B cell (primary cell): Measurements from ENCODE around the gene AIF1. TPM values are rescaled to one million over a fixed set of nuclear protein-coding genes. Genes with fewer than 3 reads are reported as not detected.

Experiments used
- ATAC-seq: fragments of 200-7000 bp; cut with Tn5 transposase; one replicate; pipeline ENCODE4 v1.10.0; 2021; ENCODE audit warnings: low read depth, mild to moderate bottlenecking, moderate number of reproducible peaks, moderate library complexity
- CTCF ChIA-PET: fragments of 350-600 bp; sonication (Branson Sonifier 250); formaldehyde crosslinking; loops from one replicate; lab custom pipeline; 2021; ENCODE audit warnings: antibody characterized with exemption, inconsistent platforms; lab: Charles Lee
- POLR2A ChIA-PET: fragments of 350-600 bp; sonication (Branson Sonifier 250); formaldehyde crosslinking; loops from one replicate; lab custom pipeline; 2021; ENCODE audit warnings: antibody characterized with exemption; lab: Charles Lee
- DNase-seq: peaks from one replicate; pipeline ENCODE4 v3.0.0; 2013
- H2AFZ ChIP-seq: 2 replicates; pipeline ENCODE4 v1.6.1; 2012; ENCODE audit warnings: mild to moderate bottlenecking, low read depth, low read length; ENCODE audit not compliant: insufficient read depth, poor library complexity, severe bottlenecking
- H3K27ac ChIP-seq, 2 donors: 1 replicate in 1 of 2; 2 replicates in 1 of 2; pipeline ENCODE4 v1.5.1; 2012 to 2013; ENCODE audit warnings: low read length in 2 of 2, mild to moderate bottlenecking in 2 of 2, moderate library complexity in 1 of 2
- H3K27me3 ChIP-seq, 4 experiments: fragments of 200-600 bp in 1 of 4; sonication (generic) in 1 of 4; replicated peaks in 1 of 4; 1 replicate in 2 of 4; 2 replicates in 2 of 4; pipeline versions ENCODE4 v1.6.1 to v1.7.0; 2013 to 2016; ENCODE audit warnings: low read length in 3 of 4, mild to moderate bottlenecking in 2 of 4, mixed read lengths in 1 of 4, moderate library complexity in 1 of 4; ENCODE audit not compliant: insufficient read depth in 4 of 4, control insufficient read depth in 3 of 4; ENCODE audit errors: control extremely low read depth in 1 of 4
- H3K36me3 ChIP-seq, 2 experiments: replicated peaks in 1 of 2; 1 replicate in 1 of 2; 2 replicates in 1 of 2; pipeline versions ENCODE4 v1.6.1 to v1.7.1; 2013; ENCODE audit warnings: low read length in 1 of 2; ENCODE audit not compliant: insufficient read depth in 2 of 2, control insufficient read depth in 1 of 2; ENCODE audit errors: control extremely low read depth in 1 of 2, extremely low read depth in 1 of 2
- H3K4me1 ChIP-seq, 2 donors: fragments of 200-600 bp in 1 of 2; sonication (generic) in 1 of 2; 1 replicate in 1 of 2; 2 replicates in 1 of 2; pipeline versions ENCODE4 v1.5.1 to v1.6.1; 2013 to 2017; ENCODE audit warnings: low read length in 2 of 2; ENCODE audit not compliant: control insufficient read depth in 2 of 2, insufficient read depth in 2 of 2
- H3K4me2 ChIP-seq: replicated peaks from 2 replicates; pipeline ENCODE3; 2012; ENCODE audit warnings: mild to moderate bottlenecking, low read depth, low read length; ENCODE audit not compliant: poor library complexity, severe bottlenecking
- H3K4me3 ChIP-seq, 5 experiments: fragments of 200-600 bp in 1 of 5; sonication (generic) in 1 of 5; 1 replicate in 3 of 5; 2 replicates in 2 of 5; pipeline versions ENCODE4 v1.5.1 to v1.7.0; 2011 to 2016; ENCODE audit warnings: low read length in 4 of 5, mild to moderate bottlenecking in 4 of 5, low read depth in 2 of 5, control low read depth in 1 of 5, moderate library complexity in 1 of 5; ENCODE audit not compliant: insufficient read depth in 1 of 5; ENCODE audit errors: control extremely low read depth in 1 of 5, extremely low read depth in 1 of 5
- H3K79me2 ChIP-seq: fragments of 200-600 bp; sonication (generic); one replicate; pipeline ENCODE4 v1.6.0; 2016; ENCODE audit warnings: low read length; ENCODE audit not compliant: control insufficient read depth, insufficient read depth
- H3K9ac ChIP-seq: fragments of 200-600 bp; sonication (generic); 2 replicates; pipeline ENCODE4 v1.6.1; 2017; ENCODE audit warnings: mild to moderate bottlenecking, low read length, moderate library complexity
- H3K9me3 ChIP-seq, 3 donors: one replicate each; pipeline versions ENCODE4 v1.6.1 to v1.7.1; 2013; ENCODE audit warnings: low read length in 2 of 3; ENCODE audit not compliant: control insufficient read depth in 2 of 3, insufficient read depth in 1 of 3; ENCODE audit errors: control extremely low read depth in 1 of 3
- H4K20me1 ChIP-seq: 2 replicates; pipeline ENCODE4 v1.6.0; 2012; ENCODE audit warnings: mild to moderate bottlenecking, low read length; ENCODE audit not compliant: insufficient read depth, control insufficient read depth, poor library complexity, severe bottlenecking
- H3K27ac Mint-ChIP-seq: one replicate; pipeline ENCODE4 v1.8.0; 2021; ENCODE audit warnings: mixed read lengths
- H3K27me3 Mint-ChIP-seq: one replicate; pipeline ENCODE4 v1.8.0; 2021; ENCODE audit warnings: mixed read lengths
- H3K4me1 Mint-ChIP-seq: one replicate; pipeline ENCODE4 v1.8.0; 2021; ENCODE audit warnings: mixed read lengths
- H3K4me3 Mint-ChIP-seq: one replicate; pipeline ENCODE4 v1.8.0; 2021; ENCODE audit warnings: mixed read lengths
- H3K9me3 Mint-ChIP-seq: one replicate; pipeline ENCODE4 v1.8.0; 2022; ENCODE audit warnings: mixed read lengths; ENCODE audit not compliant: insufficient read depth
- EZH2 ChIP-seq: IDR thresholded peaks from 2 replicates; pipeline ENCODE4 v1.6.1; 2012; ENCODE audit warnings: borderline replicate concordance, low read depth, mild to moderate bottlenecking, moderate library complexity, low read length; ENCODE audit not compliant: insufficient read depth, poor library complexity, severe bottlenecking
- WGBS: methylation state at CpG from one replicate; pipeline ENCODE4 v1.1.5; 2013; ENCODE audit warnings: missing lambda C conversion rate; ENCODE audit not compliant: insufficient coverage; 5-methylcytosine and 5-hydroxymethylcytosine counted together
- intact Hi-C: fragments of 100-400 bp; cut with micrococcal nuclease; formaldehyde crosslinking; loops from one replicate; pipeline ENCODE4 v1.10.0; 2022
- polyA plus RNA-seq: library from polyadenylated mRNA; depleted of rRNA; stranded (reverse); fragments of >200 nt; gene quantifications from 2 replicates; pipeline ENCODE4 v1.2.3, GENCODE V29; 2012
- total RNA-seq, 2 donors: library from RNA; stranded (reverse); fragments of 120-200 nt in 1 of 2; gene quantifications; 1 replicate in 1 of 2; 2 replicates in 1 of 2; pipeline versions ENCODE4 v1.2.3 to v1.2.4, GENCODE V29; 2013 to 2022
- TF ChIP-seq, protein P1 (sequence below): fragments of 200-600 bp; IDR thresholded peaks from one replicate; pipeline ENCODE4 v1.8.0; 2022; ENCODE audit warnings: antibody characterized with exemption, mild to moderate bottlenecking

The AIF1 gene
- total and polyA plus RNA-seq, 2 donors (not counting 1 experiment from before 2014, with no cell fraction given) = 1.3 to 7.5 TPM

DNA sequence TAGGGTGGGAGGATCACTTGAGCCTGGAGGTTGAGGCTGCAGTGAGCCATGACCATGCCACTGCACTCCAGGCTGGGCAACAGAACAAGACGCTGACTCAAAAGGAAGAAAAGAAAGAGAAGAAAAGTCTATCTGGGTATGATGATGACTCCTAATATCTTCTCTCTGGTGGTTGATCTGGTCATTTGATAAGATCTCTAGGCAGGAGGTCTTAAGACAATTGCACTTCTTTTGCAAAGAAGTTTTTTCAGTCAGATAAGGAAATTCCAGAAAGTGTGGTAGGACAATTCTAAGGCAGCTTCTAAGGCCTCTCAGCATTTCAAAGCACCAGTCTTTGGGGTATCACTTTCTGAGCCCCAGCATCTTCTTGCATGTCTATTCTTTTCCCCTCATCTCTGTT, 7.7 kb upstream of the AIF1 start:
- 100% methylated on average over 1 of the region's 1 CpG for WGBS
- Histone ChIP-seq H3K27ac (no peak overlapping the region), H3K27me3 (no peaks in the 10 kb centered on the region), H3K4me2 (no peak overlapping the region), H3K36me3 (no peaks in the 10 kb centered on the region), H4K20me1 (no peaks in the 10 kb centered on the region), H2AFZ (no peak overlapping the region), H3K9me3 (no peaks in the 10 kb centered on the region), H3K9ac (no peak overlapping the region), H3K79me2 (no peaks in the 10 kb centered on the region), H3K4me1 (no peaks in the 10 kb centered on the region), H3K4me3 (no peak overlapping the region)
- intact Hi-C loops = no loop called here
- no peak overlapping the region for H3K27ac Mint-ChIP-seq
- ChIA-PET POLR2A (interaction anchor here (0.7 kb wide), 2 partner anchors 31 to 64 kb away, joined by 3 to 7 read pairs; no protein-coding TSS in a partner anchor), CTCF (interaction anchor here (1.1 to 35.3 kb wide), 3 partner anchors 9 to 252 kb away, joined by 3 to 2241 read pairs (median 6); partner anchors contain the start of genes ATP6V1G2, LTA and NFKBIL1)
- DNase-seq (no peak), ATAC-seq (no peak)
- no peaks in the 10 kb centered on the region for H3K4me1 Mint-ChIP-seq
- no peaks in the 10 kb centered on the region for H3K27me3 Mint-ChIP-seq
- no peaks in the 10 kb centered on the region for H3K9me3 Mint-ChIP-seq
- TF ChIP-seq, protein P1, sequence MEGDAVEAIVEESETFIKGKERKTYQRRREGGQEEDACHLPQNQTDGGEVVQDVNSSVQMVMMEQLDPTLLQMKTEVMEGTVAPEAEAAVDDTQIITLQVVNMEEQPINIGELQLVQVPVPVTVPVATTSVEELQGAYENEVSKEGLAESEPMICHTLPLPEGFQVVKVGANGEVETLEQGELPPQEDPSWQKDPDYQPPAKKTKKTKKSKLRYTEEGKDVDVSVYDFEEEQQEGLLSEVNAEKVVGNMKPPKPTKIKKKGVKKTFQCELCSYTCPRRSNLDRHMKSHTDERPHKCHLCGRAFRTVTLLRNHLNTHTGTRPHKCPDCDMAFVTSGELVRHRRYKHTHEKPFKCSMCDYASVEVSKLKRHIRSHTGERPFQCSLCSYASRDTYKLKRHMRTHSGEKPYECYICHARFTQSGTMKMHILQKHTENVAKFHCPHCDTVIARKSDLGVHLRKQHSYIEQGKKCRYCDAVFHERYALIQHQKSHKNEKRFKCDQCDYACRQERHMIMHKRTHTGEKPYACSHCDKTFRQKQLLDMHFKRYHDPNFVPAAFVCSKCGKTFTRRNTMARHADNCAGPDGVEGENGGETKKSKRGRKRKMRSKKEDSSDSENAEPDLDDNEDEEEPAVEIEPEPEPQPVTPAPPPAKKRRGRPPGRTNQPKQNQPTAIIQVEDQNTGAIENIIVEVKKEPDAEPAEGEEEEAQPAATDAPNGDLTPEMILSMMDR = no peak
- TF ChIP-seq EZH2 = no peak
- H3K4me3 Mint-ChIP-seq = no peak overlapping the region

DNA sequence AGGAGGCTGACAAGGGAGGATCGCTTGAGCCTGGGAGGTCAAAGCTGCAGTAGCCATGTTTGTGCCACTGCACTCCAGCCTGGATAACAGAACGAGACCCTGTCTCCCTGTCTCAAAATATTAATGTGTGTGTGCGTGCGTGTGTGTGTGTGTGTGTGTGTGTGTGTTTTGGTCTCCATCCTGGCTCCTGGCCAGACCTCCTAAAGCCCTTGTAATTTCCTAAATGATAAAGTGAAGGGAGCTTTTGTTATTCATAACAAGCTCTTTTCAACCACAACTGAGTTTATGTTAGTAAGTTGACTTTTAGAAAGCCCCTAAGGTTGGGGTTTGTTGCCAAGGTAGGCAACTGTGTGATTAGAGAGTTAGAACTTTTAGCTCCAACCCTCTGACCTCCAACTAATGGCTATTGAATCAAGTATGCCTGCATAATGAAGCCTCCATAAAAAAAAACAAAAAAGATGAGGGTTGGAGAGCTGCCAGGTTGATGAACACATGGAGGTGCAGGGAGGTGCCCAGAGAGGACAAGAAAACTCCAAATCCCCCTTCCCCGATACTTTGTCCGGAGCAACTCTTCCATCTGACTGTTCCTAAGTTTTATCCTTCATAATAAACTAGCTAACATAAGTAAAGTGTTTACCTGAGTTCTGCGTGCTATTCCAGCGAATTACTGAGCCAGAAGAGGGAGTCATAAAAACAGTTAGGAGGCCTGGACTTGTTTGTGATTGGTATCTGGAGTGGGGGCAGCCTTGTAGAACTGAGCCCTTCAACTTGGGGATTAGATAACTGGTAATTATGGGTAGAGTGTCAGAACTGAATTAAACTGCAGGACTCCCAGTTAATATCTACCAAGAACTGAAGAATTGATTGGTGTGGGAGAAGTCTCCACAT, 5.3 kb upstream of the AIF1 start:
- TF ChIP-seq EZH2 = no peak
- TF ChIP-seq, protein P1 = no peak
- H3K9me3 Mint-ChIP-seq = no peaks in the 10 kb centered on the region
- CTCF ChIA-PET = interaction anchor here (0.6 to 2.8 kb wide), 5 partner anchors 10 to 243 kb away, joined by 4 to 28 read pairs (median 7); no protein-coding TSS in a partner anchor
- H3K4me1 Mint-ChIP-seq = peaks cover 10% of the 10 kb centered on the region
- no peaks in the 10 kb centered on the region for H3K27me3 Mint-ChIP-seq
- H3K27me3 ChIP-seq = no peaks in the 10 kb centered on the region
- ATAC-seq (no peak), DNase-seq (no peak)
- 95% methylated on average over 3 of the region's 8 CpGs for WGBS
- no peak overlapping the region for H3K4me3 ChIP-seq
- H4K20me1 ChIP-seq = no peaks in the 10 kb centered on the region
- H2AFZ ChIP-seq = no peak overlapping the region
- peaks cover 8 to 9% of the 10 kb centered on the region in 2 donors for H3K4me1 ChIP-seq
- no peaks in the 10 kb centered on the region for H3K36me3 ChIP-seq
- no peaks in the 10 kb centered on the region for H3K79me2 ChIP-seq
- no peak overlapping the region for H3K27ac Mint-ChIP-seq
- H3K27ac ChIP-seq = no peak overlapping the region
- H3K4me3 Mint-ChIP-seq = no peak overlapping the region
- POLR2A ChIA-PET = interaction anchor here (1.1 kb wide), 1 partner anchor 13 kb away, joined by 4 read pairs; no protein-coding TSS in a partner anchor
- H3K9ac ChIP-seq = no peak overlapping the region
- no peaks in the 10 kb centered on the region for H3K9me3 ChIP-seq
- intact Hi-C loops = no loop called here
- no peak overlapping the region for H3K4me2 ChIP-seq
